Measurements from ENCODE around the gene SQSTM1. TPM values are rescaled to one million over a fixed set of nuclear protein-coding genes. Genes with fewer than 3 reads are reported as not detected.

Gene SQSTM1
- total and polyA plus RNA-seq, 9 of the 15 experiments (the other 6 are each of a cell fraction or from before 2014, with no cell fraction given): 5.6 to 148 (median 64.0) TPM

DNA sequence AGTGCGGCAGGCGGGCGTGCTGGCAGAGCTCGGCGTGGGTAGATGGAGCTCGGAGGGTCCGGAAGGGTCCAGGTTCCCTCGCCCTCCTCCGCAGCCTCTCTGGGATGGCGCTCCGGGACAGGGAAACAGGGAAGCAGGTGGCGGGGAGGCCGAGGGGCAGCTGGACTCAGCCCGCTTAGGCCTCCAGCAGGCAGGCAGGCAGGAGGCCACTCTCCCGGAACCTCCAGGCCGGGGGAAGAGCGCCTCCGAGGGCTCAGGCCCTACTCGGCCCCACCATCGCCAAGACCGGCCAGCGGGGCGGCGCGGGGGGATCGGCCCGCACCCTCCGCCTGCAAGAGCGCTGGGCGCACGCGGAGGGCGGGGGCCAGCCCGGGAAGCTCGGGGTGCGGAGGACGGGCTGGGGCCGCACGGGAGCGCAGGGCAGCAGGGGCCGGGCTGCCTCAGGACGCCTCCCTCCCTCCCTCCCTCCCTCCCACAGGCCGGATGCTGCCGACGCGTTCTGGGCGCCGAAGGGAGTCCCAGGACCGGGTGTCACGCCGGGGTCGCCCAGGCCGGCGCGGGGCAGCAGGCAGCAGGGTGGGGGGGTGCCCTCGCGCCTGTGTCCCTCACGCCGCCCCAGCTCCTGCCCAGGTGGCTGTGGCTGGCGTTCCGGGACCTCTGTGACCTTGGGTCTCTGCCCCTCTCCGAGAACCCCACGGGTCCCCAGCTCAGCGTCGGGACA is 15.0 kb upstream of the SQSTM1 start (continued):
- TF ChIP-seq, protein P1, sequence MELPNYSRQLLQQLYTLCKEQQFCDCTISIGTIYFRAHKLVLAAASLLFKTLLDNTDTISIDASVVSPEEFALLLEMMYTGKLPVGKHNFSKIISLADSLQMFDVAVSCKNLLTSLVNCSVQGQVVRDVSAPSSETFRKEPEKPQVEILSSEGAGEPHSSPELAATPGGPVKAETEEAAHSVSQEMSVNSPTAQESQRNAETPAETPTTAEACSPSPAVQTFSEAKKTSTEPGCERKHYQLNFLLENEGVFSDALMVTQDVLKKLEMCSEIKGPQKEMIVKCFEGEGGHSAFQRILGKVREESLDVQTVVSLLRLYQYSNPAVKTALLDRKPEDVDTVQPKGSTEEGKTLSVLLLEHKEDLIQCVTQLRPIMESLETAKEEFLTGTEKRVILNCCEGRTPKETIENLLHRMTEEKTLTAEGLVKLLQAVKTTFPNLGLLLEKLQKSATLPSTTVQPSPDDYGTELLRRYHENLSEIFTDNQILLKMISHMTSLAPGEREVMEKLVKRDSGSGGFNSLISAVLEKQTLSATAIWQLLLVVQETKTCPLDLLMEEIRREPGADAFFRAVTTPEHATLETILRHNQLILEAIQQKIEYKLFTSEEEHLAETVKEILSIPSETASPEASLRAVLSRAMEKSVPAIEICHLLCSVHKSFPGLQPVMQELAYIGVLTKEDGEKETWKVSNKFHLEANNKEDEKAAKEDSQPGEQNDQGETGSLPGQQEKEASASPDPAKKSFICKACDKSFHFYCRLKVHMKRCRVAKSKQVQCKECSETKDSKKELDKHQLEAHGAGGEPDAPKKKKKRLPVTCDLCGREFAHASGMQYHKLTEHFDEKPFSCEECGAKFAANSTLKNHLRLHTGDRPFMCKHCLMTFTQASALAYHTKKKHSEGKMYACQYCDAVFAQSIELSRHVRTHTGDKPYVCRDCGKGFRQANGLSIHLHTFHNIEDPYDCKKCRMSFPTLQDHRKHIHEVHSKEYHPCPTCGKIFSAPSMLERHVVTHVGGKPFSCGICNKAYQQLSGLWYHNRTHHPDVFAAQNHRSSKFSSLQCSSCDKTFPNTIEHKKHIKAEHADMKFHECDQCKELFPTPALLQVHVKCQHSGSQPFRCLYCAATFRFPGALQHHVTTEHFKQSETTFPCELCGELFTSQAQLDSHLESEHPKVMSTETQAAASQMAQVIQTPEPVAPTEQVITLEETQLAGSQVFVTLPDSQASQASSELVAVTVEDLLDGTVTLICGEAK (IDR thresholded peaks at IDR 0.05): no peak
- TF ChIP-seq, protein P1 (CRISPR knock-in tag; IDR thresholded peaks at IDR 0.05): no peak
- TF ChIP-seq, protein P2, sequence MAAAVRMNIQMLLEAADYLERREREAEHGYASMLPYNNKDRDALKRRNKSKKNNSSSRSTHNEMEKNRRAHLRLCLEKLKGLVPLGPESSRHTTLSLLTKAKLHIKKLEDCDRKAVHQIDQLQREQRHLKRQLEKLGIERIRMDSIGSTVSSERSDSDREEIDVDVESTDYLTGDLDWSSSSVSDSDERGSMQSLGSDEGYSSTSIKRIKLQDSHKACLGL (CRISPR knock-in tag; IDR thresholded peaks at IDR 0.05; ENCODE audit: borderline replicate concordance, poor library complexity, severe bottlenecking): no peak

Measured in K562 (cell line).